GM06990 (cell line): ENCODE results near the gene SPAAR.

ENCODE experiments used
- DNase-seq: peaks from one replicate; pipeline ENCODE4 v3.0.0-alpha.2; 2011; ENCODE audit not compliant: insufficient read length; ENCODE audit errors: extremely low read depth
- H3K27me3 ChIP-seq: replicated peaks from 2 replicates; pipeline ENCODE4 v1.6.0; 2011; ENCODE audit warnings: low read length; ENCODE audit not compliant: control insufficient read depth, insufficient read depth
- H3K36me3 ChIP-seq: 2 replicates; pipeline ENCODE4 v1.5.1; 2011; ENCODE audit warnings: low read length; ENCODE audit not compliant: control insufficient read depth, insufficient read depth
- H3K4me3 ChIP-seq: replicated peaks from 2 replicates; pipeline ENCODE4 v1.5.1; 2011; ENCODE audit warnings: low read depth, mild to moderate bottlenecking, control low read depth, low read length
- TF ChIP-seq, protein P1 (sequence below): IDR thresholded peaks from 2 replicates; pipeline ENCODE4 v1.5.1; 2011; ENCODE audit warnings: low read length, control low read depth, mild to moderate bottlenecking, inconsistent platforms; ENCODE audit not compliant: insufficient read depth, poor library complexity, severe bottlenecking

Gene SPAAR

DNA sequence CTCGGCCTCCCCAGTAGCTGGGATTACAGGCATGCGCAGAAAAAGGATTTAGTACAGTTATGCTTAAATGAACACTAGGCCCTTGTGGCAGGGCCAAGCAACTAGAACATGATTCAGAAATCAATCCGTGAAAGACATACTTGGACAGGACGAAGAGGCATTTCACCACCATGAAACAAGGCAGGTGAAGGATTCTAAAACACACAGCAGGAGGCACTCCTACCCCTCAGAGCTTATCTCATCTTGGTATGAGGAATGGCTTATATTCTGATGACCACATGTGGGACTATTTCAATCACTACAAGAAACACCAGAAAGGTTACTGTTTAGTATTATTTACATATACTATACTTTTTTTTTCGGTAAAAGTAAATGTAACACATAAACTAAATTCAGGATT is 33.0 kb downstream of the SPAAR start:
- Histone ChIP-seq H3K36me3 (no peaks in the 10 kb centered on the region), H3K27me3 (no peaks in the 10 kb centered on the region; the same call in 1 of the 2 replicates), H3K4me3 (no peak overlapping the region)
- TF ChIP-seq, protein P1, sequence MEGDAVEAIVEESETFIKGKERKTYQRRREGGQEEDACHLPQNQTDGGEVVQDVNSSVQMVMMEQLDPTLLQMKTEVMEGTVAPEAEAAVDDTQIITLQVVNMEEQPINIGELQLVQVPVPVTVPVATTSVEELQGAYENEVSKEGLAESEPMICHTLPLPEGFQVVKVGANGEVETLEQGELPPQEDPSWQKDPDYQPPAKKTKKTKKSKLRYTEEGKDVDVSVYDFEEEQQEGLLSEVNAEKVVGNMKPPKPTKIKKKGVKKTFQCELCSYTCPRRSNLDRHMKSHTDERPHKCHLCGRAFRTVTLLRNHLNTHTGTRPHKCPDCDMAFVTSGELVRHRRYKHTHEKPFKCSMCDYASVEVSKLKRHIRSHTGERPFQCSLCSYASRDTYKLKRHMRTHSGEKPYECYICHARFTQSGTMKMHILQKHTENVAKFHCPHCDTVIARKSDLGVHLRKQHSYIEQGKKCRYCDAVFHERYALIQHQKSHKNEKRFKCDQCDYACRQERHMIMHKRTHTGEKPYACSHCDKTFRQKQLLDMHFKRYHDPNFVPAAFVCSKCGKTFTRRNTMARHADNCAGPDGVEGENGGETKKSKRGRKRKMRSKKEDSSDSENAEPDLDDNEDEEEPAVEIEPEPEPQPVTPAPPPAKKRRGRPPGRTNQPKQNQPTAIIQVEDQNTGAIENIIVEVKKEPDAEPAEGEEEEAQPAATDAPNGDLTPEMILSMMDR: no peak
- no peak for DNase-seq

DNA sequence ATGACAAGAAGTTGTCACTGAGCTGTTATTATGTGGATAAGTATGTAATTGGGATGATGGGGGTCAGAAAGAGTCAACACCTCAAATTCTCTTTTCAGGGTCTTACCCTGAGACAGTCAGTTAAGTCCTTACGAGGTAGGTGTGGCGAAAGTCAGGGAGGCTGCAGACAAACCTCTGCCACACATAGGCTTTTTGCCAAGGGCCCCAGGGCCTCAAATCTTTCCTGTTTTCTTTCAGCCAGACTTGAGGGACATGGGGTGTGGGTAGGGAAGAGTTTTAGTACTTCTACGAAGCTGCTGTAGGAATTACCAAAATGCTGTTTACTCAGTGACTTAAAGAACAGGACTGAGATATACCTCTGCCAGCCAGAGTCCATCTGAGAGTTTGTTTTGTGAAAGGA is 34.9 kb downstream of the SPAAR start:
- no peak for DNase-seq
- TF ChIP-seq, protein P1: no peak
- H3K27me3 ChIP-seq: no peaks in the 10 kb centered on the region; the same call in 1 of the 2 replicates
- H3K4me3 ChIP-seq: no peak overlapping the region
- H3K36me3 ChIP-seq: no peaks in the 10 kb centered on the region

DNA sequence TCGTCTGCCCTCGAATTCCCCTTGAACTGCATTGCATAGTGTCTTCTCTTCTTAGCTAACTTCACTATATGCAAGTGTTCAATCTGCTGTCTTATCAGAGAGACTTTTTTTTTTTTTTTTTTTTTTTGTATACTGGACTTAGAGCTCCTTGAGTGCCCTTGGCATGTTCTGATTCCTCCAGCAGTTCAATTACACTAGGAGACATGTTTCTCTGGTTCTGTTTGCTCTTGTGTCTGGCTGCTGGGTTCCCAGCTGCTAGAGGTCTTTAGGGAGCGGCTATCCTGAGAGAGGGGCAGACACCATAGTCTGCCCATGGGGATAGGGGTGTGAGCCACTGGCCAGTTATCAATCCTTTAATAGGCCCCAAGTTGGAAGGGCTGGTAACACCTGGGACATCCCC is 35.6 kb downstream of the SPAAR start:
- no peaks in the 10 kb centered on the region; the same call in 1 of the 2 replicates for H3K27me3 ChIP-seq
- DNase-seq: no peak
- H3K4me3 ChIP-seq: no peak overlapping the region
- TF ChIP-seq, protein P1: no peak
- H3K36me3 ChIP-seq: no peaks in the 10 kb centered on the region

DNA sequence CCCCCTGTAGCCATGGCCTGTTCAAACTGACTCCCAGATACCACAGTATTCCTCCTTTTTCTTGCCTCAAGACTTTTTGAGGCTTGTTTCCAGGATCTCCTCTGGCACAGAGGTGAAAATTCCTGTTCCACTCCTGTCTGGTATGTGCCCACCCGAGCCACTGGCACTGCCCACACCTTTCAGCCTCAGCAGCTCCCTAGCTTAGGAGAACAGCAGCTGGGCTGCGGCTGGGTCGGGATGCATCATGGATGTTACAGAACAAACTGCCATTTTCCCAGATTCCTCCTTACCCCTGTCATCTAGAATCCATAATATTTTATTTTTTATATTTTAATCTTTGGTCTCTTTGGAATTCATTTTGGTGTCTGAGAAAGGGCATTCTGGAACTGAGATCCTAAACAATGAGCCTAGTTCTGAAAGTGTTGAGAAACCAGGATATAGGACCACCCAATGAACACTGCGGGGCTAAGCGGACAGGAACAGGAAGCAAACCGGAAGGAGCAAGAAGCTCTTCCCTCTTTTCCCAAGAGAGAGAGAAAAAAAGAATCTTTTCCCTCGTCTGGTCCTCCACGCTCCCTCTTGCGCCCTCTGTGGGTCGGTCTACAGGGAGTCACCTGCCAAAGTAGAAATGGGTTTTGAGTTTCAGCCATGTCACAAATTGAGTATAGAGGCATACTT is 36.2 kb downstream of the SPAAR start:
- H3K4me3 ChIP-seq: no peak overlapping the region
- TF ChIP-seq, protein P1: peak; percentile 94
- no peaks in the 10 kb centered on the region for H3K36me3 ChIP-seq
- no peak for DNase-seq
- no peaks in the 10 kb centered on the region; the same call in 1 of the 2 replicates for H3K27me3 ChIP-seq

DNA sequence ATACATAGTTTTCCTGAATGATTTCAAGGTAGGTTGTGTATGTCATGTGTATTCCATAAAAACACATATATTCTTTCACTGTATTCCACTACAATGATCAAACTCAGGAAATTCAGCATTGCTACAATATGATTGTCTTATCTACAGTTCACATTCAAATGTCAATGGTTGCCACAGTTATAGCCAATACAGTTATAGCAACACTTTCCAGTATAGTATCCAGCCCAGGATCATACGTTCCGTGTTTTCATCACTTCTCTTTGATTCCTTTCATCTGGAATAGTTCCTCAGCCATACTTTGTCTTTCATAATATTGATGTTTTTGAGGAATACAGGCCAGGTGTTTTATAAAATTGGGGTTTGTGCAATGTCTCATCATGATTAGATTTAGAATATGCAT is 39.2 kb downstream of the SPAAR start:
- no peaks in the 10 kb centered on the region; the same call in 1 of the 2 replicates for H3K27me3 ChIP-seq
- no peak for DNase-seq
- H3K36me3 ChIP-seq: no peaks in the 10 kb centered on the region
- no peak overlapping the region for H3K4me3 ChIP-seq
- TF ChIP-seq, protein P1: no peak
